T-helper 1 cell treated with Interleukin-12 subunit alpha and Interleukin-12 subunit beta and Interleukin-4 antibody, amounts not matched to agents 30 μg/mL and 1 μg/mL, for 36 hours (primary cell): ENCODE measurements around the gene AZU1.
"Not testable (repeated sequence)": the region's sequence is repeated elsewhere in the genome, so short reads cannot be mapped to it uniquely, and the experiment has no call there.

Experiments
- H3K27ac Mint-ChIP-seq: one replicate; pipeline ENCODE4 v1.8.0; 2021; ENCODE audit warnings: mild to moderate bottlenecking, mixed read lengths
- H3K27me3 Mint-ChIP-seq: one replicate; pipeline ENCODE4 v1.8.0; 2021; ENCODE audit warnings: low read depth, mixed read lengths
- H3K36me3 Mint-ChIP-seq: one replicate; pipeline ENCODE4 v1.8.0; 2021; ENCODE audit warnings: low read depth, mixed read lengths
- H3K4me1 Mint-ChIP-seq: one replicate; pipeline ENCODE4 v1.8.0; 2021; ENCODE audit warnings: low read depth, mixed read lengths
- H3K4me3 Mint-ChIP-seq: one replicate; pipeline ENCODE4 v1.8.0; 2021; ENCODE audit warnings: mild to moderate bottlenecking, moderate library complexity, mixed read lengths
- H3K9me3 Mint-ChIP-seq: one replicate; pipeline ENCODE4 v1.8.0; 2021; ENCODE audit warnings: mixed read lengths

The AZU1 gene

GRCh38 chr19:873084-873483 is 45.4 kb downstream of the AZU1 start:
- Mint-ChIP-seq H3K36me3 (peaks cover 9% of the 10 kb centered on the region), H3K4me3 (peak overlapping the region; percentile 64), H3K27me3 (no peaks in the 10 kb centered on the region), H3K4me1 (peaks cover 5% of the 10 kb centered on the region), H3K9me3 (no peaks in the 10 kb centered on the region), H3K27ac (peak overlapping the region; percentile 83)

- Mint-ChIP-seq H3K36me3 (peaks cover 9% of the 10 kb centered on the region), H3K4me3 (no peak overlapping the region), H3K9me3 (no peaks in the 10 kb centered on the region), H3K27me3 (no peaks in the 10 kb centered on the region), H3K27ac (no peak overlapping the region), H3K4me1 (peaks cover 5% of the 10 kb centered on the region)
These were observed 46.0 kb downstream of the AZU1 start for GRCh38 chr19:873561-874041.

- Mint-ChIP-seq H3K4me1 (peaks cover 5% of the 10 kb centered on the region), H3K36me3 (peaks cover 8% of the 10 kb centered on the region)
These were observed 47.7 kb downstream of the AZU1 start for GRCh38 chr19:875265-875879.

GRCh38 chr19:876089-876488 is 48.5 kb downstream of the AZU1 start:
- no peak overlapping the region for H3K4me3 Mint-ChIP-seq
- no peaks in the 10 kb centered on the region for H3K9me3 Mint-ChIP-seq
- H3K4me1 Mint-ChIP-seq, result peaks cover 5% of the 10 kb centered on the region
- H3K36me3 Mint-ChIP-seq, result peaks cover 7% of the 10 kb centered on the region
- no peak overlapping the region for H3K27ac Mint-ChIP-seq
- no peaks in the 10 kb centered on the region for H3K27me3 Mint-ChIP-seq

More at GRCh38 chr19:875265-875879, 47.7 kb downstream of the AZU1 start:
- no peaks in the 10 kb centered on the region for H3K27me3 Mint-ChIP-seq
- H3K4me3 Mint-ChIP-seq, result no peak overlapping the region
- H3K27ac Mint-ChIP-seq, result no peak overlapping the region
- H3K9me3 Mint-ChIP-seq, result no peaks in the 10 kb centered on the region

GRCh38 chr19:876780-877314 is 49.2 kb downstream of the AZU1 start:
- Mint-ChIP-seq H3K27me3 (no peaks in the 10 kb centered on the region), H3K27ac (no peak overlapping the region), H3K4me1 (peaks cover 3% of the 10 kb centered on the region), H3K4me3 (no peak overlapping the region), H3K36me3 (peaks cover 10% of the 10 kb centered on the region), H3K9me3 (no peaks in the 10 kb centered on the region)

- peaks cover 14% of the 10 kb centered on the region for H3K36me3 Mint-ChIP-seq
- H3K4me1 Mint-ChIP-seq, H3K27ac Mint-ChIP-seq, H3K9me3 Mint-ChIP-seq, H3K4me3 Mint-ChIP-seq, H3K27me3 Mint-ChIP-seq: not testable (repeated sequence)
These were observed 50.5 kb downstream of the AZU1 start for GRCh38 chr19:877992-878660.

- H3K9me3 Mint-ChIP-seq, H3K27me3 Mint-ChIP-seq, H3K27ac Mint-ChIP-seq, H3K4me1 Mint-ChIP-seq, H3K4me3 Mint-ChIP-seq: not testable (repeated sequence)
- peaks cover 14% of the 10 kb centered on the region for H3K36me3 Mint-ChIP-seq
These were observed 51.3 kb downstream of the AZU1 start for GRCh38 chr19:878751-879561.

- Mint-ChIP-seq H3K4me3 (no peak overlapping the region), H3K36me3 (peaks cover 16% of the 10 kb centered on the region), H3K27me3 (no peaks in the 10 kb centered on the region), H3K27ac (no peak overlapping the region), H3K9me3 (no peaks in the 10 kb centered on the region), H3K4me1 (no peaks in the 10 kb centered on the region)
These were observed 52.2 kb downstream of the AZU1 start for GRCh38 chr19:879711-880438.
